ENCODE measurements around the gene OXNAD1. TPM values are rescaled to one million over a fixed set of nuclear protein-coding genes. Genes with fewer than 3 reads are reported as not detected.

OXNAD1 gene
- total and polyA plus RNA-seq, 2 of the 13 experiments (the other 11 are each of a cell fraction or from before 2014, with no cell fraction given): 9.9 to 18.8 TPM

DNA sequence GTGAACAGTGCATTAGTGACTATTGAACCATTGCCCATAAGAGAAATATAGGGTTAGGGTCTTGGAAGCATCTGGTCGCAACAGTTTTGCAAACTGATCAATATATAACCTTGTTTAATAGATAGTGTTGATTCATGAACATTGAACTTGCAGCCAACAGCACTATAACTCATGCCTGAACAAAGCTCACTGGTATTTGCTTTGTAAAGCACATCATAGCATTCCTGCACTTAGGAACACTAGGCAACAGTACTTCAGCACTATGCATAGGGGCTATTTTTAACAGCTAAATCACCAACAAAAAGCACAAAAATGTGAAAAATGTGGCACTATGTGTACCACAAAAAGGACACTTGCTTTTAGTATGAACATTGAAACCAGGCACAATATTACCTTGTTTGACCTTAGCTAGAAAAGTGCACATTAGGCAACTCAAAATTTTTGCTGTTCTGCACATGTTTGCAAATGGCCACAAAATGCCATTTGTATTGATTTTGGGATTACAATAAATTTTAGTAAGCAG, 68.0 kb downstream of the OXNAD1 start (continued):
- TF ChIP-seq ZBTB10 (CRISPR knock-in tag; IDR thresholded peaks at IDR 0.05; ENCODE audit: borderline replicate concordance) (no peak), TGIF2 (CRISPR knock-in tag; IDR thresholded peaks at IDR 0.05) (no peak), DPF2 (CRISPR knock-in tag; IDR thresholded peaks at IDR 0.05; ENCODE audit: borderline replicate concordance, low read depth) (peak; percentile 79; the same call in 1 of the 2 replicates), ZNF362 (CRISPR knock-in tag; IDR thresholded peaks at IDR 0.05; ENCODE audit: borderline replicate concordance) (peak; percentile 63; the same call in 1 of the 2 replicates), PITX1 (CRISPR knock-in tag; IDR thresholded peaks at IDR 0.05) (peak; percentile 84), GATAD1 (CRISPR knock-in tag; IDR thresholded peaks at IDR 0.05) (peak; percentile 22; the same call in 1 of the 2 replicates), THYN1 (CRISPR knock-in tag; IDR thresholded peaks at IDR 0.05; ENCODE audit: borderline replicate concordance, low read depth) (no peak), ZNF296 (CRISPR knock-in tag; conservative IDR thresholded peaks at IDR 0.05) (no peak), TERF1 (CRISPR knock-in tag; IDR thresholded peaks at IDR 0.05) (no peak), HOXD1 (CRISPR knock-in tag; IDR thresholded peaks at IDR 0.05) (0 out of 2 replicates have a peak, but pooled peaks have one; percentile 40), JUNB (CRISPR knock-in tag; IDR thresholded peaks at IDR 0.05; ENCODE audit: borderline replicate concordance) (no peak), PAWR (CRISPR knock-in tag; IDR thresholded peaks at IDR 0.05; ENCODE audit: borderline replicate concordance) (no peak)
- TF ChIP-seq, protein P1, sequence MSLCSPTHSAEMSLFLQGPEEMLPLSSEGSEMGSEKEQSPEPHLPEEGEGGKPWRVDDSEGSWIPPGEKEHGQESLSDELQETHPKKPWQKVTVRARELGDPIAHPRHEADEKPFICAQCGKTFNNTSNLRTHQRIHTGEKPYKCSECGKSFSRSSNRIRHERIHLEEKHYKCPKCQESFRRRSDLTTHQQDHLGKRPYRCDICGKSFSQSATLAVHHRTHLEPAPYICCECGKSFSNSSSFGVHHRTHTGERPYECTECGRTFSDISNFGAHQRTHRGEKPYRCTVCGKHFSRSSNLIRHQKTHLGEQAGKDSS (CRISPR knock-in tag; IDR thresholded peaks at IDR 0.05; ENCODE audit: borderline replicate concordance, low read depth): no peak
- TF ChIP-seq, protein P2, sequence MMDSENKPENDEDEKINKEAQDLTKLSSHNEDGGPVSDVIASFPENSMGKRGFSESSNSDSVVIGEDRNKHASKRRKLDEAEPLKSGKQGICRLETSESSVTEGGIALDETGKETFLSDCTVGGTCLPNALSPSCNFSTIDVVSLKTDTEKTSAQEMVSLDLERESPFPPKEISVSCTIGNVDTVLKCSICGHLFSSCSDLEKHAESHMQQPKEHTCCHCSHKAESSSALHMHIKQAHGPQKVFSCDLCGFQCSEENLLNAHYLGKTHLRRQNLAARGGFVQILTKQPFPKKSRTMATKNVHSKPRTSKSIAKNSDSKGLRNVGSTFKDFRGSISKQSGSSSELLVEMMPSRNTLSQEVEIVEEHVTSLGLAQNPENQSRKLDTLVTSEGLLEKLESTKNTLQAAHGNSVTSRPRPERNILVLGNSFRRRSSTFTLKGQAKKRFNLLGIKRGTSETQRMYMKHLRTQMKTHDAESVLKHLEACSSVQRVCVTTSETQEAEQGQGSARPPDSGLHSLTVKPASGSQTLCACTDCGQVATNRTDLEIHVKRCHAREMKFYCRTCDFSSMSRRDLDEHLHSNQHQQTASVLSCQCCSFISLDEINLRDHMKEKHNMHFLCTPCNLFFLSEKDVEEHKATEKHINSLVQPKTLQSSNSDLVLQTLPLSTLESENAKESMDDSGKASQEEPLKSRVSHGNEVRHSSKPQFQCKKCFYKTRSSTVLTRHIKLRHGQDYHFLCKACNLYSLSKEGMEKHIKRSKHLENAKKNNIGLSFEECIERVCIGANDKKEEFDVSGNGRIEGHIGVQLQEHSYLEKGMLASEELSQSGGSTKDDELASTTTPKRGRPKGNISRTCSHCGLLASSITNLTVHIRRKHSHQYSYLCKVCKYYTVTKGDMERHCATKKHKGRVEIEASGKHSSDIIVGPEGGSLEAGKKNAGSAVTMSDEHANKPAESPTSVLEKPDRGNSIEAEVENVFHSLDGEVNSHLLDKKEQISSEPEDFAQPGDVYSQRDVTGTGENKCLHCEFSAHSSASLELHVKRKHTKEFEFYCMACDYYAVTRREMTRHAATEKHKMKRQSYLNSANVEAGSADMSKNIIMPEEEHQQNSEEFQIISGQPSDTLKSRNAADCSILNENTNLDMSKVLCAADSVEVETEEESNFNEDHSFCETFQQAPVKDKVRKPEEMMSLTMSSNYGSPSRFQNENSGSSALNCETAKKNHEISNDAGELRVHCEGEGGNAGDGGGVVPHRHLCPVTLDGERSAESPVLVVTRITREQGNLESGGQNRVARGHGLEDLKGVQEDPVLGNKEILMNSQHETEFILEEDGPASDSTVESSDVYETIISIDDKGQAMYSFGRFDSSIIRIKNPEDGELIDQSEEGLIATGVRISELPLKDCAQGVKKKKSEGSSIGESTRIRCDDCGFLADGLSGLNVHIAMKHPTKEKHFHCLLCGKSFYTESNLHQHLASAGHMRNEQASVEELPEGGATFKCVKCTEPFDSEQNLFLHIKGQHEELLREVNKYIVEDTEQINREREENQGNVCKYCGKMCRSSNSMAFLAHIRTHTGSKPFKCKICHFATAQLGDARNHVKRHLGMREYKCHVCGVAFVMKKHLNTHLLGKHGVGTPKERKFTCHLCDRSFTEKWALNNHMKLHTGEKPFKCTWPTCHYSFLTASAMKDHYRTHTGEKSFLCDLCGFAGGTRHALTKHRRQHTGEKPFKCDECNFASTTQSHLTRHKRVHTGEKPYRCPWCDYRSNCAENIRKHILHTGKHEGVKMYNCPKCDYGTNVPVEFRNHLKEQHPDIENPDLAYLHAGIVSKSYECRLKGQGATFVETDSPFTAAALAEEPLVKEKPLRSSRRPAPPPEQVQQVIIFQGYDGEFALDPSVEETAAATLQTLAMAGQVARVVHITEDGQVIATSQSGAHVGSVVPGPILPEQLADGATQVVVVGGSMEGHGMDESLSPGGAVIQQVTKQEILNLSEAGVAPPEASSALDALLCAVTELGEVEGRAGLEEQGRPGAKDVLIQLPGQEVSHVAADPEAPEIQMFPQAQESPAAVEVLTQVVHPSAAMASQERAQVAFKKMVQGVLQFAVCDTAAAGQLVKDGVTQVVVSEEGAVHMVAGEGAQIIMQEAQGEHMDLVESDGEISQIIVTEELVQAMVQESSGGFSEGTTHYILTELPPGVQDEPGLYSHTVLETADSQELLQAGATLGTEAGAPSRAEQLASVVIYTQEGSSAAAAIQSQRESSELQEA (CRISPR knock-in tag; IDR thresholded peaks at IDR 0.05; ENCODE audit: not compliant biosample characterization): no peak

All from HepG2 (cell line).